HG02981 (cell line): ENCODE data around the gene OTULIN.
A peak's percentile ranks its signal among the peaks of the same experiment; 100 is the strongest.

Source experiments
- ATAC-seq: cut with Tn5 transposase; IDR thresholded peaks from one replicate; pipeline ENCODE4 v1.9.1; 2021; ENCODE audit warnings: mild to moderate bottlenecking, moderate library complexity; ENCODE audit not compliant: unreplicated experiment

Gene OTULIN

GRCh38 chr5:14664270-14665100 is at the start of gene OTULIN:
Gene OTULIN (plus strand): TSS chr5:14664718. CDS start chr5:14664826, 108 bp downstream.
- ATAC-seq: peak; percentile 67

- ATAC-seq: no peak
Measured at GRCh38 chr5:14615365-14615764, 49.2 kb upstream of the OTULIN start.

GRCh38 chr5:14617441-14617840 is 47.1 kb upstream of the OTULIN start:
- no peak for ATAC-seq

GRCh38 chr5:14627270-14627669 is 37.2 kb upstream of the OTULIN start:
- no peak for ATAC-seq

GRCh38 chr5:14628346-14628745 is 36.2 kb upstream of the OTULIN start:
- ATAC-seq: no peak

- ATAC-seq: no peak
Measured at GRCh38 chr5:14630671-14631070, 33.8 kb upstream of the OTULIN start.

- no peak for ATAC-seq
Measured at GRCh38 chr5:14635656-14636055, 28.9 kb upstream of the OTULIN start.

GRCh38 chr5:14640765-14641164 is 23.8 kb upstream of the OTULIN start:
- no peak for ATAC-seq

- no peak for ATAC-seq
Measured at GRCh38 chr5:14644623-14645237, 19.8 kb upstream of the OTULIN start.

- no peak for ATAC-seq
Measured at GRCh38 chr5:14650052-14650451, 14.5 kb upstream of the OTULIN start.

- no peak for ATAC-seq
Measured at GRCh38 chr5:14655146-14655741, 9.3 kb upstream of the OTULIN start.

GRCh38 chr5:14656898-14657297 is 7.6 kb upstream of the OTULIN start:
- ATAC-seq: no peak

- ATAC-seq: no peak
Measured at GRCh38 chr5:14659821-14660607, 4.5 kb upstream of the OTULIN start.

GRCh38 chr5:14660833-14661232 is 3.7 kb upstream of the OTULIN start:
- ATAC-seq: no peak

- ATAC-seq: no peak
Measured at GRCh38 chr5:14662721-14663260, 1.7 kb upstream of the OTULIN start.

GRCh38 chr5:14663734-14664269 is 716 bp upstream of the OTULIN start:
- ATAC-seq: peak; percentile 18

- ATAC-seq: no peak
Measured at GRCh38 chr5:14665101-14665822, 744 bp downstream of the OTULIN start.

- peak; percentile 44 for ATAC-seq
Measured at GRCh38 chr5:14665949-14666348, 1.4 kb downstream of the OTULIN start.

- no peak for ATAC-seq
Measured at GRCh38 chr5:14666357-14666756, 1.8 kb downstream of the OTULIN start.

- ATAC-seq: no peak
Measured at GRCh38 chr5:14667290-14667689, 2.8 kb downstream of the OTULIN start.
